HEK293 (cell line): ENCODE results near the gene COX7B2.

Experiments used
- CTCF ChIA-PET: fragments of 350-600 bp; formaldehyde crosslinking; extraction: SDS; loops from one replicate; lab custom pipeline; 2021; ENCODE audit warnings: antibody characterized with exemption; lab: Yijun Ruan, JAX
- POLR2A ChIA-PET: fragments of 300-600 bp; formaldehyde crosslinking; extraction: SDS; loops from one replicate; lab custom pipeline; 2020; ENCODE audit warnings: antibody characterized with exemption, inconsistent platforms; lab: Yijun Ruan, JAX
- H3K27ac ChIP-seq: fragments of 200-500 bp; sonication (Bioruptor generic); 2 replicates; pipeline ENCODE4 v1.5.1; 2014; ENCODE audit warnings: low read depth, low read length, control low read depth, inconsistent platforms; ENCODE audit errors: extremely low read depth
- H3K36me3 ChIP-seq, 2 experiments: fragments of 200-500 bp in 1 of 2; sonication (Bioruptor generic) in 1 of 2; 1 replicate in 1 of 2; 2 replicates in 1 of 2; pipeline ENCODE4 v1.5.1; 2014 to 2017; ENCODE audit warnings: inconsistent platforms in 2 of 2, low read length in 2 of 2; ENCODE audit not compliant: control insufficient read depth in 2 of 2, insufficient read depth in 1 of 2
- H3K4me1 ChIP-seq: fragments of 200-500 bp; sonication (Bioruptor generic); 2 replicates; pipeline ENCODE4 v1.5.1; 2014; ENCODE audit warnings: mild to moderate bottlenecking, low read length, inconsistent platforms; ENCODE audit not compliant: control insufficient read depth, insufficient read depth
- H3K4me3 ChIP-seq: 2 replicates; pipeline ENCODE4 v1.5.1; 2011; ENCODE audit warnings: low read depth, mild to moderate bottlenecking, control low read depth, low read length, moderate library complexity
- H3K9me3 ChIP-seq: fragments of 200-500 bp; sonication (Bioruptor generic); 2 replicates; pipeline ENCODE4 v1.5.1; 2014; ENCODE audit warnings: low read depth, low read length, inconsistent platforms; ENCODE audit not compliant: control insufficient read depth, insufficient read depth
- HOXA7 ChIP-seq: sonication (generic); formaldehyde crosslinking; IDR thresholded peaks from 2 replicates; pipeline ENCODE4 v1.8.1; 2022; ENCODE audit warnings: missing genetic modification reagents, borderline replicate concordance
- SP2 ChIP-seq: fragments of 450-650 bp; formaldehyde crosslinking; IDR thresholded peaks from 2 replicates; pipeline ENCODE4 v1.5.1; 2016; ENCODE audit warnings: missing biosample characterization, missing genetic modification characterization
- ZBTB21 ChIP-seq: fragments of 450-650 bp; formaldehyde crosslinking; IDR thresholded peaks from 2 replicates; pipeline ENCODE4 v1.5.1; 2017; ENCODE audit warnings: missing biosample characterization, missing genetic modification characterization
- ZBTB8A ChIP-seq: fragments of 450-650 bp; formaldehyde crosslinking; IDR thresholded peaks from 2 replicates; pipeline ENCODE4 v1.5.1; 2016; ENCODE audit warnings: missing biosample characterization, missing genetic modification characterization
- ZFP37 ChIP-seq: fragments of 450-650 bp; formaldehyde crosslinking; IDR thresholded peaks from 2 replicates; pipeline ENCODE4 v1.5.1; 2016; ENCODE audit warnings: missing biosample characterization, missing genetic modification characterization
- ZNF121 ChIP-seq: fragments of 450-650 bp; formaldehyde crosslinking; IDR thresholded peaks from 2 replicates; pipeline ENCODE4 v1.5.1; 2016; ENCODE audit warnings: missing biosample characterization, missing genetic modification characterization
- ZNF155 ChIP-seq: fragments of 450-650 bp; formaldehyde crosslinking; IDR thresholded peaks from 2 replicates; pipeline ENCODE4 v1.5.1; 2016; ENCODE audit warnings: missing biosample characterization, missing genetic modification characterization
- ZNF184 ChIP-seq: fragments of 450-650 bp; IDR thresholded peaks from 2 replicates; pipeline ENCODE4 v1.5.1; 2018; ENCODE audit warnings: missing biosample characterization, mild to moderate bottlenecking, missing genetic modification characterization
- ZNF2 ChIP-seq: fragments of 450-650 bp; formaldehyde crosslinking; IDR thresholded peaks from 2 replicates; pipeline ENCODE4 v1.5.1; 2016; ENCODE audit warnings: missing biosample characterization, missing genetic modification characterization
- ZNF223 ChIP-seq: fragments of 450-650 bp; formaldehyde crosslinking; IDR thresholded peaks from 2 replicates; pipeline ENCODE4 v1.5.1; 2016; ENCODE audit warnings: missing biosample characterization, missing genetic modification characterization
- ZNF239 ChIP-seq: fragments of 450-650 bp; formaldehyde crosslinking; IDR thresholded peaks from 2 replicates; pipeline ENCODE4 v1.5.1; 2016; ENCODE audit warnings: missing biosample characterization, missing genetic modification characterization
- ZNF350 ChIP-seq: fragments of 450-650 bp; formaldehyde crosslinking; IDR thresholded peaks from 2 replicates; pipeline ENCODE4 v1.5.0; 2017; ENCODE audit warnings: missing biosample characterization, mild to moderate bottlenecking, missing genetic modification characterization
- ZNF362 ChIP-seq: fragments of 450-650 bp; formaldehyde crosslinking; IDR thresholded peaks from 2 replicates; pipeline ENCODE4 v1.5.1; 2016; ENCODE audit warnings: missing biosample characterization, missing genetic modification characterization
- ZNF37A ChIP-seq: fragments of 450-650 bp; IDR thresholded peaks from 2 replicates; pipeline ENCODE4 v1.5.1; 2018; ENCODE audit warnings: missing biosample characterization, missing genetic modification characterization
- ZNF530 ChIP-seq: fragments of 450-650 bp; formaldehyde crosslinking; IDR thresholded peaks from 2 replicates; pipeline ENCODE4 v1.5.1; 2016; ENCODE audit warnings: low read depth, missing biosample characterization, missing genetic modification characterization
- ZNF596 ChIP-seq: fragments of 450-650 bp; IDR thresholded peaks from 2 replicates; pipeline ENCODE4 v1.5.0; 2018; ENCODE audit warnings: missing biosample characterization, mild to moderate bottlenecking, missing genetic modification characterization, moderate library complexity
- ZNF610 ChIP-seq: fragments of 450-650 bp; formaldehyde crosslinking; IDR thresholded peaks from 2 replicates; pipeline ENCODE4 v1.5.1; 2016; ENCODE audit warnings: missing biosample characterization, missing genetic modification characterization, borderline replicate concordance
- ZNF623 ChIP-seq: fragments of 450-650 bp; formaldehyde crosslinking; IDR thresholded peaks from 2 replicates; pipeline ENCODE4 v1.5.1; 2016; ENCODE audit warnings: missing biosample characterization, missing genetic modification characterization
- ZNF645 ChIP-seq: fragments of 450-650 bp; formaldehyde crosslinking; IDR thresholded peaks from 2 replicates; pipeline ENCODE4; 2016; ENCODE audit warnings: missing biosample characterization, missing genetic modification characterization
- ZNF660 ChIP-seq: fragments of 450-650 bp; IDR thresholded peaks from 2 replicates; pipeline ENCODE4 v1.5.1; 2018; ENCODE audit warnings: missing biosample characterization, mild to moderate bottlenecking, missing genetic modification characterization
- ZNF768 ChIP-seq: fragments of 450-650 bp; formaldehyde crosslinking; IDR thresholded peaks from 2 replicates; pipeline ENCODE4 v1.5.1; 2018; ENCODE audit warnings: missing biosample characterization, mild to moderate bottlenecking, missing genetic modification characterization
- ZSCAN18 ChIP-seq: fragments of 450-650 bp; formaldehyde crosslinking; IDR thresholded peaks from 2 replicates; pipeline ENCODE4 v1.5.1; 2016; ENCODE audit warnings: missing biosample characterization, missing genetic modification characterization
- ZXDB ChIP-seq: fragments of 450-650 bp; formaldehyde crosslinking; IDR thresholded peaks from 2 replicates; pipeline ENCODE4 v1.5.1; 2016; ENCODE audit warnings: missing biosample characterization, missing genetic modification characterization
- TF ChIP-seq, protein P1 (sequence below): fragments of 450-650 bp; IDR thresholded peaks from 2 replicates; pipeline ENCODE4 v1.5.1; 2018; ENCODE audit warnings: missing biosample characterization, mild to moderate bottlenecking, missing genetic modification characterization
- TF ChIP-seq, protein P2 (sequence below): fragments of 450-650 bp; formaldehyde crosslinking; IDR thresholded peaks from 2 replicates; pipeline ENCODE4 v1.5.1; 2016; ENCODE audit warnings: missing biosample characterization, missing genetic modification characterization

COX7B2 gene

GRCh38 chr4:46944345-46944744, 35.3 kb upstream of the COX7B2 start:
- no peak for TF ChIP-seq ZNF155
- H3K27ac ChIP-seq: no peak overlapping the region
- CTCF ChIA-PET: no interaction called here

GRCh38 chr4:46937493-46937892, 28.4 kb upstream of the COX7B2 start:
- TF ChIP-seq ZNF223 (tag by site-specific recombination): no peak
- TF ChIP-seq ZFP37 (tag by site-specific recombination): no peak
- TF ChIP-seq ZBTB8A (tag by site-specific recombination): no peak
- TF ChIP-seq ZNF530: no peak
- TF ChIP-seq ZNF184 (tag by site-specific recombination): no peak
- TF ChIP-seq ZXDB (tag by site-specific recombination): no peak
- no peak for TF ChIP-seq ZSCAN18
- TF ChIP-seq, protein P1, sequence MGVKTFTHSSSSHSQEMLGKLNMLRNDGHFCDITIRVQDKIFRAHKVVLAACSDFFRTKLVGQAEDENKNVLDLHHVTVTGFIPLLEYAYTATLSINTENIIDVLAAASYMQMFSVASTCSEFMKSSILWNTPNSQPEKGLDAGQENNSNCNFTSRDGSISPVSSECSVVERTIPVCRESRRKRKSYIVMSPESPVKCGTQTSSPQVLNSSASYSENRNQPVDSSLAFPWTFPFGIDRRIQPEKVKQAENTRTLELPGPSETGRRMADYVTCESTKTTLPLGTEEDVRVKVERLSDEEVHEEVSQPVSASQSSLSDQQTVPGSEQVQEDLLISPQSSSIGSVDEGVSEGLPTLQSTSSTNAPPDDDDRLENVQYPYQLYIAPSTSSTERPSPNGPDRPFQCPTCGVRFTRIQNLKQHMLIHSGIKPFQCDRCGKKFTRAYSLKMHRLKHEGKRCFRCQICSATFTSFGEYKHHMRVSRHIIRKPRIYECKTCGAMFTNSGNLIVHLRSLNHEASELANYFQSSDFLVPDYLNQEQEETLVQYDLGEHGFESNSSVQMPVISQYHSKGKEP (tag by site-specific recombination): no peak
- no peak for TF ChIP-seq ZNF768
- TF ChIP-seq ZNF362 (tag by site-specific recombination): no peak
- TF ChIP-seq ZNF121 (tag by site-specific recombination): no peak
- TF ChIP-seq, protein P2, sequence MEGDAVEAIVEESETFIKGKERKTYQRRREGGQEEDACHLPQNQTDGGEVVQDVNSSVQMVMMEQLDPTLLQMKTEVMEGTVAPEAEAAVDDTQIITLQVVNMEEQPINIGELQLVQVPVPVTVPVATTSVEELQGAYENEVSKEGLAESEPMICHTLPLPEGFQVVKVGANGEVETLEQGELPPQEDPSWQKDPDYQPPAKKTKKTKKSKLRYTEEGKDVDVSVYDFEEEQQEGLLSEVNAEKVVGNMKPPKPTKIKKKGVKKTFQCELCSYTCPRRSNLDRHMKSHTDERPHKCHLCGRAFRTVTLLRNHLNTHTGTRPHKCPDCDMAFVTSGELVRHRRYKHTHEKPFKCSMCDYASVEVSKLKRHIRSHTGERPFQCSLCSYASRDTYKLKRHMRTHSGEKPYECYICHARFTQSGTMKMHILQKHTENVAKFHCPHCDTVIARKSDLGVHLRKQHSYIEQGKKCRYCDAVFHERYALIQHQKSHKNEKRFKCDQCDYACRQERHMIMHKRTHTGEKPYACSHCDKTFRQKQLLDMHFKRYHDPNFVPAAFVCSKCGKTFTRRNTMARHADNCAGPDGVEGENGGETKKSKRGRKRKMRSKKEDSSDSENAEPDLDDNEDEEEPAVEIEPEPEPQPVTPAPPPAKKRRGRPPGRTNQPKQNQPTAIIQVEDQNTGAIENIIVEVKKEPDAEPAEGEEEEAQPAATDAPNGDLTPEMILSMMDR (tag by site-specific recombination): no peak
- no peak for TF ChIP-seq ZNF645 (tag by site-specific recombination)
- no peak for TF ChIP-seq ZNF610 (tag by site-specific recombination)
- TF ChIP-seq ZNF596 (tag by site-specific recombination): no peak
- TF ChIP-seq, all 188 proteins: peak for 0
- CTCF ChIA-PET: interaction anchor here (1.0 kb wide), 1 partner anchor 10 kb away, joined by 3 read pairs; no protein-coding TSS in a partner anchor
- Histone ChIP-seq H3K9me3 (no peaks in the 10 kb centered on the region), H3K4me3 (no peak overlapping the region), H3K4me1 (no peaks in the 10 kb centered on the region), H3K36me3 (no peaks in the 10 kb centered on the region), H3K27ac (no peak overlapping the region)
- POLR2A ChIA-PET: no interaction called here

More at GRCh38 chr4:46944345-46944744, 35.3 kb upstream of the COX7B2 start:
- Histone ChIP-seq H3K36me3 (no peaks in the 10 kb centered on the region), H3K9me3 (no peaks in the 10 kb centered on the region), H3K4me3 (no peak overlapping the region), H3K4me1 (no peaks in the 10 kb centered on the region)
- POLR2A ChIA-PET: no interaction called here

DNA sequence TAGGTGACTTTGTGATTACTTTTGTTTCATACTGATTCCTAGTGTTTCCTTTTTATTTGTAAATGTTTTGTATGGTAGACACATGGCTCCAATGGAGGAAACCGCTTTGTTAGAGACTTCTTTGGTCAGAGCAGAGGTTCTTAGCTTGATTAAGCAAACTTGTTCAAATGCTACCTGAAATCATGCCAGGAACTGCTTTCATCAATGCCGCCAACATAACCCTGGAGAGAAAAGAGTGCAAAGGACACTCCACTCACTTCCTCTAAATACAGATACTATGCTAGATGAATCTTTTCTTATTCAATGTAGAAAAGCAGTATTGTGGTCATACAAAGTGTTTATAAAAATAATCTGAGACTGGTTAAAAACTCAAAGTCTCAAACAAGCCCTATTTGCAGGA, 25.7 kb upstream of the COX7B2 start:
- Histone ChIP-seq H3K9me3 (no peaks in the 10 kb centered on the region), H3K36me3 (no peaks in the 10 kb centered on the region), H3K4me3 (no peak overlapping the region), H3K27ac (no peak overlapping the region), H3K4me1 (no peaks in the 10 kb centered on the region)
- ChIA-PET CTCF (no interaction called here), POLR2A (no interaction called here)
- TF ChIP-seq ZNF362 (tag by site-specific recombination) (no peak), ZNF2 (tag by site-specific recombination) (no peak), ZNF350 (tag by site-specific recombination) (no peak), ZBTB21 (no peak), SP2 (tag by site-specific recombination) (no peak), ZNF239 (tag by site-specific recombination) (no peak), ZNF623 (tag by site-specific recombination) (no peak), HOXA7 (no peak), ZNF660 (tag by site-specific recombination) (no peak), ZNF37A (no peak)
